GM04504 (cell line): Measurements from ENCODE around the gene NCKIPSD.
A peak's percentile ranks its signal among the peaks of the same experiment; 100 is the strongest.

ENCODE experiments used
- DNase-seq: peaks from one replicate; pipeline ENCODE4 v3.0.0-alpha.2; 2012; ENCODE audit warnings: low read depth

NCKIPSD gene

DNA sequence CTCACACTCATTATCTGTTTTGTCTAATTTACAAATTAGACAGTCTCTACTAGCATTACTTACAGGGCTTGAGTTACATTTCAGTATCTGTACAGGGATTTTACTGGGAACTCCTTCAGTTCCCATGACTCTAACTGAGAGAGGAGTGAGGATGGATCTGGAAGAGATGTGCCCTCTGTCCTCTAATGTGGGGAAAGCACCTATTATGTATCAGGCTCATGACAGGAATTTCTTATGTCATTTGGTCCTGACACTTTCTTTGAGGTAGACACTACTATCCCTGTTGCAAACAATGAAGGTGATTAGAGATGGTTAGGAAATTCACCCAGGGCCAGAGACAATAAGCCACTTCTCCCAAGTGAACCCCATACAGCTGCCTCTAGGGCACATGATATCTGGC lies 10.9 kb upstream of the NCKIPSD start:
- DNase-seq, result no peak

DNA sequence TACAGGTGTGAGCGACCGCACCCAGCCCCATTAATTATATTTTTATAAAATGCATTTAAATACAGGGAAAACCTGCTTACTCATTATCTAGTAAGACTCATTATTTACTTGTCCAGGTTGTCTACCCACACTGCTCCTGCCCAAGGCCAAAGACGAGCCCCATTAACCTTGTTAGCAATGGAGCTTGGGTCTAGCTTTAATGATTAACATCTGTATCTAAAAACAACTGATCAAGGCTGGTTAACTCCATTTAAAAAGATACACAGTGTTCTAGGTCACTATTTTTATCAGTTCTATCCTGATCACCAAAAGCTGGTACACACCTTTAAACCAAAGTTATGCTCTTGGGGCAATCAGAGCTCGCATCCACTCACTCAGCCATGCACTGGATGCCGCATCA lies 10.4 kb upstream of the NCKIPSD start:
- no peak for DNase-seq

DNA sequence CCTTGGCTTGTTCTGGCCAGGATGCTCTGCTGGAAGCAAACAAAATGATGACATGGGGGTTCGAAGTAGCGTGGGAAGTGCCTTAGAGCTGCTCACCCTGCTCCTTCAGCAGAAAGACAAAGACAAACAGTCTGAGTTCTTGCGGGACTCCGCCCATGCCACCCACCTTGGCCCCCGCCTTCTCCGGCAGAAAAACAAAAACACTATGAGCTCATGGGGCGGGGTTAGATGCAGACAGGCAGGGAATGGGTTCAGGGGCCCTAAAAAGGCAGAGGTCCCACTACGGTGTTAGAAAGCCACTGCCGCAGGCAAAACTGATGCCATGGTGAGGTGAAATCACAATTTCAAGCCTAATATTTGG lies 9.7 kb upstream of the NCKIPSD start:
- no peak for DNase-seq

DNA sequence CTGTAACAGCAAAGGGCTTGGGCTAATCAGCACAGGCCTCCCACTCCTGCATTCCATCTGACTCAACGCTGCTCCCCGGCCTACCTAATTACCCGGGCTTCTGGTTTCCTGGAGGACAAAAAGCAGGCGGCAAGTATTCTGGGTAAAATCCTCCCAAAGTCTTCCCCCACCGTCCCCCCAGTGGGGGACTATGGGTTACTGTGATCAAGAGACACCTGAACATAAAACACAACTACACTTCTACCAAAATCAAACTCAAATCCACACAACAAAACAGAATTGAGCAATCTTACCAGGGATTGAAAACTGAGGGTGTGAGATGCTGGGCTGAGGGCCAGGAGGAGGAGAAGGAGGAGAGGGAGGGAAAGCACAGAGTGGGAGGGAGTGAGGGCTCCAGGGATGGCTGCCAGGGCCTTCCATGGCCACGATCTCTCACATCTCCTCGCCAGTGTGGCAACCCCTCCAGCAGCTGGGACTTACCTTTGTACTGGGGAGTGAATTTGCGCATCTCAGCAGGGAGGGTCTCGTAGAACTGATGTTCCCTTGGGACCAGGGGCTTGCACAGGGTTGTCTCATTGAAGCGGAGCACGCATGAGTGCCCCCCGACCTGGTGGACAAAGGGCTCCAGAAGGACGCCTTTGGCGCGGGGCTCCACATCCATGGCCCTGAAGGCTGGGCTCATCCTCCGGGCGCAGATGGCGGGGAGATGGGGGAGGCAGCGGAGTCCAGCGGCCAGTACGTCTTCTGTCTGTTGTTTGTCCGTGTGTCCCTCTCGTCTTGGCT lies 9.1 kb upstream of the NCKIPSD start:
- peak; percentile 74 for DNase-seq

DNA sequence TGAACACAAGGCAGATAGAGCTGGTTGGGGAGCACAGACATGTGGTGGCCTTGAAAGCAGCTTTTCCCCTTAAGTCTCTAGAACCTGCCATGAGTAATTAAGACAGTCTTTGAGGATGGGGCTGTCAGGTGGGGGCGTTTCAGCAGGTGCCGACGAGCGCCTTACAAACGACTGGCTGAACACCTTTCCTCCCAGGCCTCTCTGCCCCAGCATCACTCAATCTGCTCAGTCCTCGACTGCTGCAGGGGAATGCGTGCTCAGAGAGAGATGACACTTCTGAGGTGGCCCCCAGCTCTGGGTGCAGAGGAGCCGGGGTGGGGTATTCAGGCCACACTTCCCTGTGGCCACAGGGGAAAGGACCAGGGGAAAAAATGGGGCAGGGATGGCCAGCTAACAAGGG lies 8.1 kb upstream of the NCKIPSD start:
- no peak for DNase-seq

DNA sequence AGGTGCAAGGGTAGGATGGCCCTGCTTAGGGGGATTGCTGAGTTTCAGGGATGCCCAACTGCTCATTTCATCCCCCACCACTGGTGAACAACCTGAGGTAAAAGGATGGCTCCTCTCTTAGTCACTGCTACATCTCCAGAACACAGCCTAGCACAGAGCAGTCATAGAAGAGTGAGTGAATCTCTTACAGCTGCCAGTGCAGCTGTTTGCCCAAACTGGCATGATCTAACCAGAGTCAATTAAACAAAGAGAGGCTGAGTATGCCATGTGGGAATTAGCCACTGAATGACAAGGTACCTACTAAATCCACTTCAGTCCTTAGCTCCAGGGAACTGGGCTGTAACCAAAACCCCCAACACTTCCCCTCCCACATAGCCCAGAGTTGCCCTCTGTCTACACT lies 6.8 kb upstream of the NCKIPSD start:
- DNase-seq, result no peak

DNA sequence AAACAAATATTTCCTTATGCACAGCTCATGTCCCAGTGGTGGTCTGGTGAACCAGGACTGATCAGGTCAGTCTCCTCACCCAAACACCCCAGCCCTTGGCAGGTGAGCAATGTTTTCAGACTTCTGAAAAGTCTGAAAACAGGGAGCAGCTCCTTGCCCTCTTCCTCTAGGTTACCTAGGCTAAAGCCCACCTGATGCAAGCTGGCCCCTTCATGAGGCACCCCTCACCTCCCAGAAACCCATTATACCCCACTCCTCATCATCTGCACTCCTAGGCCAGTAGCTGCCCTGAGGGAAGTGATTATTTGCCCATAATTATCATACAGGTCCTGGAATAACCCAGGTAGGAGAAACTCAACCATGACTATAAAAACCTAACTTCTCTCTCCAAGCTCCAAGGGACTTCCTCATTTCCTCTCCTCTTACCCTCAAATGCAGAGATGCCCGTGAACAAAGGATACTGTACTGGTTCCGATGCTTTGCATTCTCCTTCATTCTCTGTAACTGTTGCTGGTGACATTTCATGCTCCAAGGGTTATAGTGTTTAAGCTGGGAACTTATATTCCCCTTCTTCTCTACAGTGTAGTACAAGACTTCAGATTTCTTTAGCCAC lies 5.2 kb upstream of the NCKIPSD start:
- no peak for DNase-seq

DNA sequence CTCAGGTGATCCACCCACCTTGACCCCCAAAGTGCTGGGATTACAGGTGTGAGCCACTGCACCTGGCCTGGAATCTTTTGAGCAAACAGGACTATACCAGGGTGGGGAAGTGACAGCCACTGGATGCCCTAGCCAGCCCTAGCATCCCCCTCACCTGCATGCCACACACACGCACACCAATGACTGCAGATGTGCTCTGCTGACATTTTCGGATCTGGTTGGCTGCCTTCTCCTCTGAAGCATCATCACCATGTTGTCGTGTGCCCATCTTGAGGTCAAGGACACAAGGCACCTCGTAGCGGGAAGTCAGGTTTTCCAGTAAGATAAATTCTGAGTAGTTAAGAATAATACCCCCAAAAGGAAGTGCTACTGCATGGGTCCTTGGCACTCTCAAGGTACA lies 3.7 kb upstream of the NCKIPSD start:
- no peak for DNase-seq

DNA sequence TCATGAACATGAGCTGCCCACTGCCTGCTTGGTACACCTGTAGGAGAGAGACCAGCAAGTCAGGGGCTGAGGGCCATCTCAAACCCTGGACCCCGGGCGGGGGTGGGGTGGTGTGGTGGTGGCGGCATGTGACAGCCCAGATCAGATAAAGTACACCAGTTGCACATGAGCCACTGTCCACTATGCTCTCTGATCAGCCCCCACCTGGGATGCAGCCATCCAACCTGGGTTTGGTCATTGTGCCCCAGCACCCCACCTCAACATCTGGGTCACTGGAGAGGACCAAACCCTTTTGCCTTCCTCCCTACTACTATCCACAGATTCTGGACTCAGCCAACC lies 3.0 kb upstream of the NCKIPSD start:
- DNase-seq, result no peak

DNA sequence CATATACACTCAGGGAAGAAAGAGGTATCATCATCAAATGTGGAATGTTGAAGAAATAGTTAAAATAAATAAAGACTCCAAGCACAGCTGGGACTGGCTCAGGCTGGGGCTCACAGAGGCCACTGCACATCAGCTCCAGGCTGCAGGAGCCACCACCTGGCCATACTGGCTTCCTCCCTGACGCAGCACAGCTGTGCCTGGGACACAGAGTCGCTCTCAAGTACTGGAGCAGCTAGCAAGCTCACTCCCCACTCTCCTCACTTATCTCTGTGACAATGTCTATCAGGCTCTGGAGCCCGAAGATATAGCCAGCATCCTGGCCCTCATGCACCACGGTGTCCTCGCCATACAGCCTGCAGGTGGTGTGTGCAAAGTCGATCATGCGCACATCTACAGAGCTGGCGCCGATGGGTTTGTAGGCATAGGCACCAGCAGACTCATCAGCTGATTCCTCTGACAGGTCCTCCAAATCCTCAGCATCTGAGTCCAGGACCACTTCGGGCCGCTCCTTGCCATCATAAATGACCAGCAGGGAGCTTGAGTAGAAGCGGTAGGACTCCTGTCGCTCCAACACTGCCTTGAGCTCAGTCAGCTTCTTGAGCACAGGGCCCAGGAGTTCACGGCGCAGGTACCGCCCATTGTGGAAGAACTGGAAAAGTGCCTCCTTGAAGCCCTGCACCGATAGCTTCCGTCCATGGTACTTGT lies 2.5 kb upstream of the NCKIPSD start:
- no peak for DNase-seq

DNA sequence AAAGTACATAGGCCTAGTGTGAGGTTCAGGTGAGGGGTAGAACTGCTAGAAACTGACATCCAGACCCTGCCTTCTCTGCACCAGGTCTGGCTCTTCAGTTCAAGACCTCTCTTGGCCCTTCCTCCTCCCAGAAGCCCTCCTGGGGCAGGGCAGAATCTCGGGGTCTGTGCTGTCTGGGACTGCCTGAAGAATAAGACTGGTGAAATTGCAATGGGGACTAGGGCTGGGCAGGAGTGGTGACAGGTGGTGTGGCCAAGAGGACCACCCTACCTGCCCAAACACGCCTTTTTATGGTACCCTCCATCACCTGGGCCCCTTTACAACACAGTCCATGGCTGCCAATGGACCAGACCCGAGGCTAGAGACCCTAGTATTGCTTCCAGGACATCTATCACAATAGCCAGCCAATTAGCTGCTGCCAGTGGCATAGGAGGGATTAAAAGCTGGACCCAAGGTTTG lies 1.5 kb upstream of the NCKIPSD start:
- DNase-seq, result no peak

DNA sequence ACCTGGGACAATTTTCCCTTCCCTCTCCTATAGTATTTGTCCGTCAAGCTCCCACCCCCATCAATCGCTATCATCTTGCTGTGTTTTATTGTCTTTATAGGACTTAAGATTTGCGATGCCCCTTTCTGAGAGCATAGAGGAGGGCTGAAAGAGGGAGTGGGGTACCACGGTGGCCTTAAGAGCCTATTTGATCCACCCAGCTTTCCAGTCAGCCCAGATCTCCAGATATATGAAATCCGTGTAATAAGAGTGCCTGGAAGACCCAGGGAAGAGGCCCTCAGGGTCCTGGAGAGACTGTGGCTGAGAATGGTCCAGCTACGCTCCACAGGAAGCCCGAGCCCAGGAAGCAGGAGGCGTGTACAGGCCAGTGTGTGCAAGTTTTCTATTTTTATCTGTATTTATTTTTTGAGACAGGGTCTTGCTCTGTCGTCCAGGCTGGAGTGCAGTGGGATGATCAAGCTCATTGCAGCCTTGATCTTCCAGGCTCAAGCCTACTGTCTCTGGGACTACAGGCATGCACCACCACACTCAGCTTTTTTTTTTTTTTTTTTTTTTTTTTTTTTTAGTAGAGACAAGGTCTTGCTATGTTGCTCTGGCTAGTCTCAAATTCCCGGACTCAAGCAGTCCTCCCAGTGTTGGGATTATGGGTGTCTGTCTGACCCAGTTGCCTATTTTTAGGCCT lies 964 bp upstream of the NCKIPSD start:
- no peak for DNase-seq

DNA sequence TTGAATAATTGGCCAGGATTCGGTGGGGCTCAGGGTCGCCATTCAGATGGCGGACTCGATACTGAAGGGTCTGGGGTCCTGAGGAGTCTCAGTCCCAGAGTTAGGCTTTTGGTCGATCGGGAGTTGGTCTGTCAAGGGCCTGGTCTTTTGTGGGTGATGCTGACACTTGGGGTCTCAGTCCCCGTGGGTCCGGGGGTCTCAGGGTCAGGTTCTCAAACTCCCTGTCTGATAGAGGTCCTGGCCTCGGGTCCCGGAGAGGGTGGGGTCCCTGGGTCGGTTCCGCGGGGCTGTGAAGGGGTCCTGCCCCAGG lies 467 bp downstream of the NCKIPSD start:
- DNase-seq, result no peak

DNA sequence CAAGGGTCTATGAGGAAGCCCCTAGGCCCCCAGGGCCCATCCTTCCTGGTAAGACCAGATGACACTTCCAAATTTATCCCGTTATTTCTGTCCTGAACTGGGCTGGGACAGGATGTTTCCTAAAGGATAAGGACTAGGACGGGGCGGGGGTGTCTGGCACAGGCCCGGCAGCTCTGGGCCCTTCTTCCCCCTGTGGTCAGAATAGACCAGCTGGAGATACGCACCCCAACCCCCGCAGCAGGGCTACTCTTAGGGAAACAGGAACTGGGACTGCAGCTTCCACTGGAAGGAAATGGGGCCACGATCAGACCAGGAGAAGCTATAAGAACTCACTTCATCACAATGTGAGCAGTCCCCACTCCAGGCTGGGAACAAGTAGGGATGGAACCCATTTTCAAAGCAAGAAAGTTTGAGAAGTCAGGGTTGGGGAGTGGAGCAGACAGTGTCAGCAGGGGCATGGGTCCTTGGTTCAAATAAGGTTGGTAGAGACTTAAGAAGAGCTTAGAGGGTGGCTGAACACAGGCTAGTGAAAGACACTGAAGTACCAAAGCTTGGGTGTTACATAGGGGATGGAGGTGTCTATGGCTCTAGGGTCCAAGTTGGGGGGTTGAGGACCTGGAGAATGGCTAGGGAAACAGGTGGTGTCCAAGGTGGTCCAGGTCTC lies 1.1 kb downstream of the NCKIPSD start:
- no peak for DNase-seq

DNA sequence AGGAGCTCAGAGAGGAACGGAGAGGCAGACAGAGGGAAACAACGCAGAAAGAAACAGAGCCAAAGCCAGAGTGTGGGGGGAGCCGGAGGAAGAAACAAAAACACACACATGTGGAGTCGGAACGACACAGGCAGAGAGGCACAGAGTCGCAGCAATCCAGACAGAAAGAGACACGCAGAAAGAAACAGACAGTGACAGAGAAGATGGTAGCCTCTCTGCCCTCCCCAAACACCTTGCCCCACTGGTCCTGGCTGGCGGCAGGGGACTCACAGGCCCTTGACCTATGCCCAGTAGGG lies 1.7 kb downstream of the NCKIPSD start:
- DNase-seq, result no peak

DNA sequence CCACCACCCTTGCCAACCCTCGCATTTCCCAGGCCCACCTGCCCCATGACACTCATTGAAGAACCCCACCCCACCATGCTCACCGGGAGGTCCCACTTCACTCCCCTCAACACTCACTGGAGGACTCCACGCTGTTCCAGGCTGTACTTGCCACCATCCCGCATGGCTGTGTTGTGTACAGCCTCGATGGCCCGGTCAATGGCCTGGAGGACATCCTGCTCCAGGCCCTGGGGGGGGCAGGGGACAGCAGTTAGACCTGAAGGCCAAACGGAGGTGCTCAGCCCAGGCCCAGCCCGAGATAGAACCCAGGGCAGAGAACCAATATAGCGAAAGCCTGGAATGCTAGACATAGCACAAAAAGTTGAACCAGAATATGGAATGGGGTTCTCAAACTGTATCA lies 2.9 kb downstream of the NCKIPSD start:
- DNase-seq, result no peak

DNA sequence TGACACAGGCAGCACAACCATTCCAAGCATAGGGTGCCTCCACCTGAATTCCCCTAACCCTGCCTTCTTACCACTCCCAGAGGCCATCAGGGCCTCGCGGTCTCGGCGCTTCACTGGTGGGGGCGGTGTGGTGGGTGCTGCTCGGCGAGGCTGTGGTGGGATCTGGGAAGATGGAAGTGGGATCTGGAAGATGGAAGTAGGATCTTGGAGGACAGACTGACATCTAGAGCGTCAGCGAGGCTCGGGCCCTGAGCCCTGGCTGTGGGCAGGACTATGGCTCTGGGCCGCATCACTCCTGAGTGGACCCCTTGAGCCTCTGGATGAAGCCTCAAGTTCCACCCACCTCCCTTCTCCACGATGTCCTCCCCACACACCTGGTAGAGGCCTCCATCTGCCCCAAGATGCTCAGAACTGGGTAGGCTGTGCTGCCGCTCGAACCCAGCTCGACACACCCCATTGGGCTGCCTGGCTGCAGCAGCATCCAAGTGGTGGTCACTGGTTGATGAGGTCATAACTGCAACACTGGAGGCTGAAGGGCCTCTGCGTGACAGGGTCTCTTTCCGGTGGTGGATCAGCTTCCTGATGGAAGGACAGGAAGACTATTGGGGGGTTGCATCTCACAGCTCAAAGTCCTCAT lies 3.6 kb downstream of the NCKIPSD start:
- no peak for DNase-seq

DNA sequence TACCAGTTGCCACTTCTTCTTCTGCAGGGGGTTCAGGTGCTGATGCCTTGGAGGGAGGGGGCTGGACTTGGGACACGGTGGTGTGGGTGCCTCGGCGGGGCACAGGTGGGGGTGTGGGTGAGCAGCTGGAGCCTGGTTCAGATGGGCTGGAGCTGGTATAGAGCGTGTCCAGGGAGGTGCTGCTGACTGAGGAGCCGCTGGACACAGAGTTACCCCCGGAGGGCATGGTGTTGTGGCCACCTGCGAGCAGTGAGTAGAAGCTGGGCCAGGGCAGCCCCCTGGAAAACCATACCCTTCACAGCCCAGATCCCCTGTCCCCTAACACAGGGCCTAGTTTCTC lies 4.2 kb downstream of the NCKIPSD start:
- DNase-seq, result no peak

DNA sequence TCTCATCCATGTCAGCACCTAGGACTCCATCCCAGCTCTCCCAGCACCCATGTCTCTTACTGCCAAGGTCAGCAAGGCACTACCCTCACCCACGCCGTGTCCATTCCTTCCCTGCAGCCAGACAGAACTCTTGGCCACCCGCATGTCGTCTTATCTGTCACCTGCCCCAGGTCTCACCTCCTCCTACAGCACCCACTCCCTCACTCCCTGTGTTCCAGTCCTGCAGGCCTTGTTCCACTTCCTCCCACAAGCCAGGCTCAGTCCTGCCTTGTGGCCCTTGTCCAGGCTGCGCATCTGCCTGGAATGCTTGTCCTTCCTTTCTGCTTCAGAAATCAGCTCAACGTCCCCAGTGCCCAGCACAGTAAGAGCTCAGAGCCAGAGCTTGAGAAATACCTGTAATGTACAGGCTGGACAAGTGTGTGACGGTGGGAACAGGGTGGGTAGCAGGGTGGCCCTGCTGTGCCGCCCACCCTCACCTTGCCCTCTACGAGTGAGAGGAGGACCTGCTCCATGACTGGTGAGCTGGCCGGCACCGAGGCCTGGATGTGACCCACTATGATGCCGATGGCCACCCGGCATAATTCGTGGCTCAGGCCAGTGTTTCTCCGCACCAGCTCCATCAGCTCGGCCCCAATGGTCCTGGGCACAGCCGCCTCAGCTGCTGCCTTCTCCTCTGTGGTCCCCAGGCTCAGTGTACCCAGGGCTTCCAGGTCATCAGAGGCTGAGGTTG lies 4.7 kb downstream of the NCKIPSD start:
- no peak for DNase-seq

DNA sequence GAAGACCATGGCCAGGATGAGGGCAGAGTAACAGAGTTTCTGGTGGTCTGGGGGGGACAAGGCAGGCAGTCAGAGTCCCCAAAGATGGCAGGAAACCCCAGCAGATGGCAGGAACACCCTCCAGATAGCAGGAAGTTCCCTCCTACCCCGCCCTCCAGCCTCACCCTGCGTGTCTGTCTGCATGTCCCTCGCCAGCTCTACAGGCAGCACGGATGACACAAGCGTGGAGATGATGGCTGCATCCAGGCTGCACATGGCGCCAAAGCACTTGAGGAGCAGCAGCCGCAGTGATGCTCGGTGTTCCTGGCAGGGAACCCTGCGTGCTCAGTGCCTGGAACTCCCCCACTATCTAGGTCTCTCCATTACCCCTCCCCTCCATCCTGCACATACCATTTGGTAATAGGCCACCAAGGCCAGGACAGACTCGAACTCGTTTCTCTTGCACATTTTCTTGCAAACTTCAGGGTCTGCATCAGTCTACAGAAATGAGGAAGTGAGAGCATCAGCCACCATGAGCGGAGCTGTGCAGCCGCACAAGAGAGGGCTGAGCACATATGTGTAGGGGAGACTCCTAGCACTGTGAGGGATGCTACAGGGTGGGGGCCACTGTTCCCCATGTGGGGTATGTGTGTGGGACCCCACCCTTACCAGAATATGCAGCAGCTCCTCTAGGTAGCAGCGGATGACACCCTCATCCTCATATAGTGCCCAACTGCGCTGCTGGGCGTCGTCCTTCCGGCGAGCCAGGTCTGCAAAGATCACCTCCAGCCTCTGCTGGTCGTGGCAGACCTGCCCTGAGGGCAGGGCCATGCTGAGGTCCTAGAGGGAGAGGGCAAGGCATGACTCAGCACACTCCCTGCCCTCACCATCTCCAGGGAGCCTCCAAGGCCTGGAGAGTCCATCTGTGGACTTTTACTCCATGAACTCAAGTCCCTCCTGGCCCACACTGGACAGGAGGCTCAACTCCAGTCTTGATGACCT lies 6.0 kb downstream of the NCKIPSD start:
- DNase-seq, result no peak
